OCI-LY7 (cell line): ENCODE results near the gene HSPBP1. TPM values are rescaled to one million over a fixed set of nuclear protein-coding genes. Genes with fewer than 3 reads are reported as not detected.
A peak's percentile ranks its signal among the peaks of the same experiment; 100 is the strongest.

ENCODE experiments used
- BruUV-seq: library from RNA; stranded (reverse); fragments of 400-500 nt; replicated peaks from 2 replicates; lab custom pipeline; 2021; lab: Mats Ljungman, UMichigan
- CTCF ChIA-PET: fragments of 300-600 bp; sonication (Branson Sonifier 250); formaldehyde crosslinking; loops from one replicate; lab custom pipeline; 2022; ENCODE audit warnings: antibody characterized with exemption; ENCODE audit not compliant: unreplicated experiment; lab: Charles Lee
- POLR2A ChIA-PET: fragments of 300-600 bp; sonication (Branson Sonifier 250); formaldehyde crosslinking; loops from one replicate; lab custom pipeline; 2022; ENCODE audit warnings: antibody characterized with exemption; lab: Charles Lee
- DNase-seq: peaks from one replicate; pipeline ENCODE4 v3.0.0-alpha.2; 2015; ENCODE audit warnings: low spot score
- H2AFZ ChIP-seq: fragments of 200-600 bp; sonication (generic), shearing (Covaris generic); 2 replicates; pipeline ENCODE4 v1.6.1; 2014; ENCODE audit warnings: mild to moderate bottlenecking, antibody characterized with exemption, low read length, moderate library complexity
- H3K27ac ChIP-seq: fragments of 200-600 bp; sonication (generic); 2 replicates; pipeline ENCODE4 v1.5.1; 2014; ENCODE audit warnings: mixed run types, low read depth, mild to moderate bottlenecking, moderate library complexity, low read length, inconsistent platforms; ENCODE audit not compliant: poor library complexity, severe bottlenecking
- H3K36me3 ChIP-seq: fragments of 200-600 bp; sonication (generic); 2 replicates; pipeline ENCODE4 v1.6.1; 2014; ENCODE audit warnings: mild to moderate bottlenecking, antibody characterized with exemption, low read length, moderate library complexity, mixed read lengths; ENCODE audit not compliant: insufficient read depth
- H3K4me1 ChIP-seq: fragments of 200-600 bp; sonication (generic); 2 replicates; pipeline ENCODE4 v1.5.1; 2014; ENCODE audit warnings: mild to moderate bottlenecking, low read length; ENCODE audit not compliant: insufficient read depth, poor library complexity, severe bottlenecking
- H3K4me2 ChIP-seq: fragments of 200-600 bp; sonication (generic); 2 replicates; pipeline ENCODE4 v1.6.1; 2014; ENCODE audit warnings: mild to moderate bottlenecking, low read length
- H3K4me3 ChIP-seq: fragments of 200-600 bp; sonication (generic); 2 replicates; pipeline ENCODE4 v1.5.1; 2014; ENCODE audit warnings: mild to moderate bottlenecking, low read depth, low read length; ENCODE audit not compliant: poor library complexity, severe bottlenecking
- H3K79me2 ChIP-seq: fragments of 200-600 bp; sonication (generic); 2 replicates; pipeline ENCODE4 v1.6.1; 2016; ENCODE audit warnings: low read depth, mild to moderate bottlenecking, low read length, moderate library complexity, mixed read lengths; ENCODE audit not compliant: insufficient read depth
- H3K9me2 ChIP-seq: fragments of 200-600 bp; sonication (generic); 2 replicates; pipeline ENCODE4 v1.6.1; 2016; ENCODE audit warnings: mild to moderate bottlenecking, low read length, mixed read lengths; ENCODE audit not compliant: insufficient read depth
- H3K9me3 ChIP-seq: fragments of 200-600 bp; sonication (generic); 2 replicates; pipeline ENCODE4 v1.6.1; 2014; ENCODE audit warnings: mild to moderate bottlenecking, mixed run types, low read length, mixed read lengths
- H4K20me1 ChIP-seq: fragments of 200-600 bp; sonication (generic); 2 replicates; pipeline ENCODE4 v1.6.1; 2014; ENCODE audit warnings: mild to moderate bottlenecking, antibody characterized with exemption, low read length, moderate library complexity, mixed read lengths; ENCODE audit not compliant: insufficient read depth
- CTCF ChIP-seq: fragments of 200-600 bp; sonication (generic); conservative IDR thresholded peaks from 2 replicates; pipeline ENCODE4 v1.5.1; 2014; ENCODE audit warnings: mild to moderate bottlenecking, antibody characterized with exemption, low read length, moderate library complexity, mixed read lengths
- EZH2phosphoT487 ChIP-seq: fragments of 200-600 bp; sonication (generic); IDR thresholded peaks from 2 replicates; pipeline ENCODE4 v1.6.1; 2018; ENCODE audit warnings: low read depth, borderline replicate concordance, mild to moderate bottlenecking, mixed run types, antibody characterized with exemption, low read length, moderate library complexity, mixed read lengths
- intact Hi-C: fragments of 100-400 bp; cut with micrococcal nuclease; formaldehyde crosslinking; loops from one replicate; pipeline ENCODE4 v1.10.0; 2022; ENCODE audit not compliant: unreplicated experiment
- total RNA-seq, 2 experiments: library from RNA; depleted of rRNA in 1 of 2; stranded (reverse); fragments of >200 nt in 1 of 2; shearing (Covaris generic) in 1 of 2; gene quantifications; 2 replicates each; pipeline ENCODE4 v1.2.3, GENCODE V29; 2014 to 2022

HSPBP1 gene
- total RNA-seq, 2 experiments from 2014 or later: 38.7 to 41.3 TPM

GRCh38 chr19:55254625-55254977, 25.3 kb downstream of the HSPBP1 start:
- peaks cover 20% of the 10 kb centered on the region for H4K20me1 ChIP-seq
- CTCF ChIA-PET: interaction anchor here (1.8 kb wide), 1 partner anchor 47 kb away, joined by 5 read pairs; no protein-coding TSS in a partner anchor
- TF ChIP-seq EZH2phosphoT487 (no peak), CTCF (no peak)
- no peaks in the 10 kb centered on the region for H3K9me2 ChIP-seq
- peak overlapping the region; percentile 78 for H3K4me3 ChIP-seq
- H3K79me2 ChIP-seq: peaks cover 83% of the 10 kb centered on the region
- POLR2A ChIA-PET: interaction anchor here (0.5 to 1.9 kb wide), 7 partner anchors 22 to 139 kb away, joined by 3 to 7 read pairs (median 4); partner anchors contain the start of gene HSPBP1
- intact Hi-C loops: loop anchor here (1.0 to 2.0 kb wide), 3 partner anchors 22 to 42 kb away; partner anchors contain the start of gene HSPBP1
- BruUV-seq: no TSS peak
- no peak overlapping the region for H2AFZ ChIP-seq
- H3K9me3 ChIP-seq: no peaks in the 10 kb centered on the region
- peak; percentile 31 for DNase-seq
- peak overlapping the region; percentile 97 for H3K27ac ChIP-seq
- peaks cover 53% of the 10 kb centered on the region for H3K4me1 ChIP-seq
- H3K36me3 ChIP-seq: peaks cover 75% of the 10 kb centered on the region
- peak overlapping the region; percentile 98 for H3K4me2 ChIP-seq

GRCh38 chr19:55253842-55254624, 25.9 kb downstream of the HSPBP1 start:
- TSS peak; percentile 93 for BruUV-seq
- intact Hi-C loops: loop anchor here (1.0 to 2.0 kb wide), 3 partner anchors 22 to 41 kb away; partner anchors contain the start of gene HSPBP1
- Histone ChIP-seq H3K36me3 (peaks cover 79% of the 10 kb centered on the region), H4K20me1 (peaks cover 20% of the 10 kb centered on the region), H3K27ac (peak overlapping the region; percentile 97), H3K9me3 (no peaks in the 10 kb centered on the region), H3K4me3 (peak overlapping the region; percentile 78), H3K4me2 (peak overlapping the region; percentile 98), H3K9me2 (no peaks in the 10 kb centered on the region), H3K79me2 (peaks cover 89% of the 10 kb centered on the region), H2AFZ (no peak overlapping the region), H3K4me1 (peaks cover 50% of the 10 kb centered on the region)
- CTCF ChIA-PET: interaction anchor here (1.8 kb wide), 1 partner anchor 47 kb away, joined by 5 read pairs; no protein-coding TSS in a partner anchor
- DNase-seq: peak; percentile 97
- POLR2A ChIA-PET: interaction anchor here (1.2 to 1.9 kb wide), 2 partner anchors 24 to 48 kb away, joined by 4 to 7 read pairs; no protein-coding TSS in a partner anchor
- TF ChIP-seq CTCF (no peak), EZH2phosphoT487 (no peak)
